CD4-positive, alpha-beta T cell treated with Interleukin-17A for 4 hours (primary cell): ENCODE measurements around the gene COX7B.

Source experiments
- DNase-seq: peaks from one replicate; pipeline ENCODE4 v3.0.0-alpha.2; 2020; ENCODE audit warnings: mixed read lengths

The COX7B gene

GRCh38 chrX:77945910-77946545, 46.8 kb downstream of the COX7B start:
- DNase-seq = no peak

DNA sequence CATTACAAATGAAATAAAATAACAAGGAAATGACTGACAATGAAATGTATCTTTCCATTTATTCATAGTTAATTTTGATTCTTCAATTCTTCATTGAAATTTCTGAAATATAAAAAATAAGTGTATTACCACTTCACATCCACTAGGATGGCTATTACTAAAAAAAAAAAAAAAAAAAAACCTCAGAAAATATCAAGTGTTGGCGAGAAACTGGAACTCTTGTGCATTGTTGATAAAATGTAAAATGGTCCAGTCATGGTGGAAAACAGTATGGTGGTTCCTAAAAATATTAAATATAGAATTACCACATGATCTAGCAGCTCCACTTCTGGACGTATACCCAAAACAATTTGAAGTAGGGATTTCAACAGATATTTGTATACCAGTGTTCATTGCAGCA, 47.3 kb downstream of the COX7B start:
- DNase-seq = no peak

GRCh38 chrX:77949840-77950239, 50.6 kb downstream of the COX7B start:
- DNase-seq = no peak

- DNase-seq = no peak
Observed at GRCh38 chrX:77952173-77952572, 52.9 kb downstream of the COX7B start.

DNA sequence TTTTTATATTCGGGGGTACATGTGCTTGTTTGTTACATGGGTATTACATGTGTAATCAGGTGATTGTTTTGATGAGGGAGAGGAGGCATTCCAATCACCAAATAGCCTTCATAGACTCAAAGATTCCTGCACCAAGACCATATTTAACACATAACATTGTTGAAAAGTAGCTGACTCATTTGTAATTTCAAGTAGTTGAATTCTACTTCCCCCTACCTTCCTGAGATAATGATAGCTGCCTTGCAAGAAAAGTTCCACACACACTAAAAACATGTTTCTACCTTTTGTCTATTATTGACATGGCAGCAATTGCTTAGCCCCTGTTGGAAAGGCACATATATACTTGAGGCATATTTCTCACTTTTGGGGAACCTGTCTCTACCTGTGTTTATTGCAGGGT, 54.0 kb downstream of the COX7B start:
- no peak for DNase-seq

GRCh38 chrX:77953708-77954107, 54.4 kb downstream of the COX7B start:
- no peak for DNase-seq
